Measurements from ENCODE around the gene CTSK.

The CTSK gene

GRCh38 chr1:150748878-150749719, 59.0 kb downstream of the CTSK start:
- CTCF ChIA-PET: interaction anchor here (0.7 to 0.8 kb wide), 2 partner anchors 29 to 71 kb away, joined by 3 read pairs; no protein-coding TSS in a partner anchor

More at GRCh38 chr1:150748878-150749719, 59.0 kb downstream of the CTSK start:
- TF ChIP-seq ZNF513 (tag by site-specific recombination; IDR thresholded peaks at IDR 0.05) (no peak), KLF1 (tag by site-specific recombination; IDR thresholded peaks at IDR 0.05) (peak; percentile 65)
- H3K36me3 ChIP-seq (ENCODE audit: control insufficient read depth in 2 of 2, insufficient read depth in 1 of 2, low read length in 2 of 2): no peaks in the 10 kb centered on the region
- H3K9me3 ChIP-seq (ENCODE audit: control insufficient read depth, insufficient read depth, low read depth, low read length): no peaks in the 10 kb centered on the region
- H3K27ac ChIP-seq (ENCODE audit: extremely low read depth, low read depth, low read length): no peak overlapping the region
- H3K4me1 ChIP-seq (ENCODE audit: control insufficient read depth, insufficient read depth, low read length): peaks cover 5% of the 10 kb centered on the region; the same call in 1 of the 2 replicates
- no peak overlapping the region for H3K4me3 ChIP-seq (ENCODE audit: low read depth, low read length)
- POLR2A ChIA-PET: no interaction called here

Data from HEK293 (cell line).